Psoas muscle (tissue), 8 donors: ENCODE measurements around the gene RPS6KA2. TPM values are rescaled to one million over a fixed set of nuclear protein-coding genes. Genes with fewer than 3 reads are reported as not detected.

Experiments
- ATAC-seq, 4 donors: fragments of 200-7000 bp; cut with Tn5 transposase; one replicate each; pipeline ENCODE4 v1.9.1; 2020; ENCODE audit warnings: moderate library complexity in 3 of 4, mild to moderate bottlenecking in 2 of 4
- DNase-seq, 2 donors: peaks; one replicate each; pipeline ENCODE4 v3.0.0-alpha.2; 2020
- H3K27ac ChIP-seq: fragments of 200-600 bp; one replicate; pipeline ENCODE4 v1.8.0; 2022
- H3K27me3 ChIP-seq, 3 donors: fragments of 200-600 bp in 1 of 3; one replicate each; pipeline versions ENCODE4 v1.6.1 to v1.8.0; 2013 to 2022; ENCODE audit warnings: low read length in 2 of 3, mild to moderate bottlenecking in 2 of 3, moderate library complexity in 1 of 3; ENCODE audit not compliant: insufficient read depth in 3 of 3
- H3K36me3 ChIP-seq, 2 donors: fragments of 200-600 bp in 1 of 2; one replicate each; pipeline versions ENCODE4 v1.6.1 to v1.8.0; 2013 to 2022; ENCODE audit warnings: low read depth in 1 of 2, mild to moderate bottlenecking in 1 of 2, moderate library complexity in 1 of 2; ENCODE audit not compliant: insufficient read depth in 1 of 2
- H3K4me1 ChIP-seq: fragments of 200-600 bp; one replicate; pipeline ENCODE4 v1.8.0; 2022
- H3K4me3 ChIP-seq: fragments of 200-600 bp; one replicate; pipeline ENCODE4 v1.8.0; 2022; ENCODE audit warnings: mild to moderate bottlenecking
- H3K9me3 ChIP-seq: fragments of 200-600 bp; one replicate; pipeline ENCODE4 v1.8.0; 2022
- CTCF ChIP-seq: fragments of 200-600 bp; IDR thresholded peaks from one replicate; pipeline ENCODE4 v1.8.0; 2022; ENCODE audit warnings: antibody characterized with exemption
- WGBS, 3 donors: extraction: QIAGEN DNeasy Blood & Tissue Kit; methylation state at CpG; one replicate each; pipeline versions ENCODE4 v1.1.6 to v1.1.7; 2013; 5-methylcytosine and 5-hydroxymethylcytosine counted together
- intact Hi-C, 2 donors: fragments of 100-400 bp; cut with DNase I; formaldehyde crosslinking; loops; one replicate each; pipeline versions ENCODE4 v1.11.0 to v1.14.2; 2022
- polyA plus RNA-seq, 3 donors: library from polyadenylated mRNA; stranded (reverse); fragments of 200-250 nt; gene quantifications; one replicate each; pipeline ENCODE4 v1.2.3, GENCODE V29; 2013
- total RNA-seq, 4 donors: library from RNA; stranded (reverse); fragmentation: NEBNext Ultra II Directional in 2 of 4; extraction: Animal tissue kit (Norgen Biotek cat#: 25700) in 2 of 4; gene quantifications; one replicate each; pipeline versions ENCODE4 v1.2.1 to v1.2.4, GENCODE V29; 2021 to 2023
- donor health status: healthy with polysubstance abuse.
- donor health status: DM: no; HTN: no; CAD: no; lungs with moderate emphysema.
- donor health status: Bipolar disorder and iron deficiency.
- donor health status: healthy.
- donor health status: DM: yes; HTN: yes; CAD: no.
- donor health status: DM: no; HTN: no; CAD: no.
- donor health status: DM: no; HTN: no; CAD: no.
- donor health status: DM: yes; HTN: yes; CAD: no.

Gene RPS6KA2
- total and polyA plus RNA-seq, 7 donors = 7.8 to 40.4 (median 20.0) TPM

- H3K27ac ChIP-seq = no peak overlapping the region
- ATAC-seq = peak; percentile 50 to 76 (median 57)
- no peaks in the 10 kb centered on the region for H3K9me3 ChIP-seq
- intact Hi-C loops = no loop called here
- 59 to 66% (median 61%) methylated on average over 16 of the region's 16 CpGs for WGBS, 3 donors
- DNase-seq = no peak
- no peaks in the 10 kb centered on the region for H3K27me3 ChIP-seq
- no peak overlapping the region for H3K4me3 ChIP-seq
- H3K4me1 ChIP-seq = peaks cover 4% of the 10 kb centered on the region
- peaks cover 0 to 6% of the 10 kb centered on the region in 2 donors for H3K36me3 ChIP-seq
- no peak for TF ChIP-seq CTCF
Measured at GRCh38 chr6:166523782-166524559, 103.1 kb downstream of the RPS6KA2 start.

- Histone ChIP-seq H3K36me3 (no peaks in the 10 kb centered on the region), H3K9me3 (no peaks in the 10 kb centered on the region), H3K4me1 (peaks cover 4% of the 10 kb centered on the region), H3K4me3 (no peak overlapping the region), H3K27me3 (no peaks in the 10 kb centered on the region), H3K27ac (no peak overlapping the region)
- DNase-seq (no peak), ATAC-seq (no peak)
- 92 to 98% (median 95%) methylated on average over 10 of the region's 10 CpGs for WGBS, 3 donors
- intact Hi-C loops = no loop called here
- no peak for TF ChIP-seq CTCF
Measured at GRCh38 chr6:166520905-166521834, 105.9 kb downstream of the RPS6KA2 start.

GRCh38 chr6:166516251-166516884 is 110.7 kb downstream of the RPS6KA2 start:
- WGBS, 3 donors = 80 to 85% (median 80%) methylated on average over 7 of the region's 7 CpGs
- Histone ChIP-seq H3K9me3 (no peaks in the 10 kb centered on the region), H3K27ac (no peak overlapping the region), H3K27me3 (no peaks in the 10 kb centered on the region), H3K4me3 (no peak overlapping the region), H3K36me3 (no peaks in the 10 kb centered on the region), H3K4me1 (no peaks in the 10 kb centered on the region)
- no peak for DNase-seq
- no peak for TF ChIP-seq CTCF
- intact Hi-C loops = no loop called here
- no peak for ATAC-seq

- Histone ChIP-seq H3K27me3 (no peaks in the 10 kb centered on the region), H3K9me3 (no peaks in the 10 kb centered on the region), H3K4me1 (no peaks in the 10 kb centered on the region), H3K27ac (no peak overlapping the region), H3K4me3 (no peak overlapping the region), H3K36me3 (peaks cover 0 to under 1% of the 10 kb centered on the region in 2 donors)
- ATAC-seq = peak; percentile 67 to 90 (median 90)
- intact Hi-C loops = no loop called here
- 59 to 65% (median 61%) methylated on average over 11 of the region's 11 CpGs for WGBS, 3 donors
- TF ChIP-seq CTCF = peak; percentile 26
- DNase-seq = peak; percentile 52 to 69
Measured at GRCh38 chr6:166515072-166515810, 111.8 kb downstream of the RPS6KA2 start.
